Liver (tissue), 9 donors: Measurements from ENCODE around the gene TMEM164. TPM values are rescaled to one million over a fixed set of nuclear protein-coding genes. Genes with fewer than 3 reads are reported as not detected.

Experiments used
- DNase-seq: peaks from one replicate; pipeline ENCODE4 v3.0.0-alpha.2; 2017; ENCODE audit warnings: low spot score
- H3K27ac ChIP-seq, 2 donors: one replicate each; pipeline ENCODE4 v1.7.0; 2013; ENCODE audit warnings: inconsistent platforms in 2 of 2, low read length in 2 of 2, control low read depth in 1 of 2, low read depth in 1 of 2, mild to moderate bottlenecking in 1 of 2
- H3K27me3 ChIP-seq, 4 donors: one replicate each; pipeline versions ENCODE4 v1.6.1 to v1.7.0; 2013; ENCODE audit warnings: low read length in 3 of 4, inconsistent platforms in 1 of 4, mild to moderate bottlenecking in 1 of 4, moderate library complexity in 1 of 4; ENCODE audit not compliant: control insufficient read depth in 4 of 4, insufficient read depth in 4 of 4
- H3K36me3 ChIP-seq, 4 donors: one replicate each; pipeline versions ENCODE4 v1.6.1 to v1.7.0; 2013; ENCODE audit warnings: low read length in 3 of 4, mild to moderate bottlenecking in 3 of 4, low read depth in 1 of 4, moderate library complexity in 1 of 4; ENCODE audit not compliant: control insufficient read depth in 4 of 4, insufficient read depth in 3 of 4
- H3K4me1 ChIP-seq, 4 donors: one replicate each; pipeline versions ENCODE4 v1.6.1 to v1.7.0; 2013; ENCODE audit warnings: low read length in 3 of 4, mild to moderate bottlenecking in 3 of 4, moderate library complexity in 1 of 4; ENCODE audit not compliant: control insufficient read depth in 4 of 4, insufficient read depth in 4 of 4
- H3K4me3 ChIP-seq, 3 donors: one replicate each; pipeline versions ENCODE4 v1.6.1 to v1.7.0; 2013; ENCODE audit warnings: low read length in 3 of 3, control low read depth in 1 of 3, low read depth in 1 of 3, mild to moderate bottlenecking in 1 of 3
- H3K9ac ChIP-seq, 2 donors: one replicate each; pipeline ENCODE4 v1.7.0; 2013; ENCODE audit warnings: low read length in 2 of 2, mild to moderate bottlenecking in 2 of 2, moderate library complexity in 2 of 2, control low read depth in 1 of 2, low read depth in 1 of 2
- H3K9me3 ChIP-seq, 4 donors: one replicate each; pipeline versions ENCODE4 v1.6.1 to v1.7.0; 2013; ENCODE audit warnings: low read length in 3 of 4; ENCODE audit not compliant: control insufficient read depth in 4 of 4
- ATF3 ChIP-seq: IDR thresholded peaks from 2 replicates; pipeline ENCODE4 v1.6.1; 2016; ENCODE audit warnings: antibody characterized with exemption
- CTCF ChIP-seq: fragments of 150-350 bp; IDR thresholded peaks from 2 replicates; pipeline ENCODE4 v1.5.1; 2017; ENCODE audit warnings: improper control_type of control experiment, low read depth, low read length; ENCODE audit not compliant: missing input control
- EGR1 ChIP-seq, 2 donors: IDR thresholded peaks; 2 replicates each; pipeline ENCODE4 v1.6.1; 2016 to 2018; ENCODE audit warnings: antibody characterized with exemption in 2 of 2, low read depth in 2 of 2
- FOXA1 ChIP-seq: IDR thresholded peaks from 2 replicates; pipeline ENCODE4 v1.6.1; 2016; ENCODE audit warnings: antibody characterized with exemption
- FOXA2 ChIP-seq: IDR thresholded peaks from 2 replicates; pipeline ENCODE4 v1.6.1; 2016; ENCODE audit warnings: antibody characterized with exemption
- GABPA ChIP-seq, 2 donors: IDR thresholded peaks in 1 of 2; conservative IDR thresholded peaks in 1 of 2; 2 replicates each; pipeline ENCODE4 v1.6.1; 2016; ENCODE audit warnings: antibody characterized with exemption in 2 of 2, mild to moderate bottlenecking in 1 of 2, moderate library complexity in 1 of 2
- HNF4A ChIP-seq, 2 donors: conservative IDR thresholded peaks; 2 replicates each; pipeline ENCODE4 v1.6.1; 2016; ENCODE audit warnings: antibody characterized with exemption in 2 of 2, mild to moderate bottlenecking in 2 of 2
- HNF4G ChIP-seq: IDR thresholded peaks from 2 replicates; pipeline ENCODE4 v1.6.1; 2016; ENCODE audit warnings: antibody characterized with exemption
- JUND ChIP-seq, 2 donors: IDR thresholded peaks; 2 replicates each; pipeline ENCODE4 v1.6.1; 2016; ENCODE audit warnings: antibody characterized with exemption in 2 of 2
- MAX ChIP-seq: IDR thresholded peaks from 2 replicates; pipeline ENCODE4 v1.6.1; 2016; ENCODE audit warnings: antibody characterized with exemption
- NR2F2 ChIP-seq: IDR thresholded peaks from 2 replicates; pipeline ENCODE4 v1.6.1; 2016; ENCODE audit warnings: antibody characterized with exemption
- RAD21 ChIP-seq, 2 donors: IDR thresholded peaks; 2 replicates each; pipeline ENCODE4 v1.6.1; 2016; ENCODE audit warnings: antibody characterized with exemption in 2 of 2, mild to moderate bottlenecking in 2 of 2
- REST ChIP-seq: IDR thresholded peaks from 2 replicates; pipeline ENCODE4 v1.6.1; 2016; ENCODE audit warnings: antibody characterized with exemption, mild to moderate bottlenecking
- RXRA ChIP-seq, 2 donors: IDR thresholded peaks; 2 replicates each; pipeline ENCODE4 v1.6.1; 2017 to 2018; ENCODE audit warnings: antibody characterized with exemption in 2 of 2, mild to moderate bottlenecking in 1 of 2
- SP1 ChIP-seq: IDR thresholded peaks from 2 replicates; pipeline ENCODE4 v1.6.1; 2018; ENCODE audit warnings: antibody characterized with exemption, mild to moderate bottlenecking
- TAF1 ChIP-seq: conservative IDR thresholded peaks from 2 replicates; pipeline ENCODE4 v1.6.1; 2016; ENCODE audit warnings: antibody characterized with exemption, mild to moderate bottlenecking
- YY1 ChIP-seq: IDR thresholded peaks from 2 replicates; pipeline ENCODE4 v1.6.1; 2016; ENCODE audit warnings: antibody characterized with exemption, mild to moderate bottlenecking
- ZBTB33 ChIP-seq: IDR thresholded peaks from 2 replicates; pipeline ENCODE4 v1.6.1; 2016; ENCODE audit warnings: antibody characterized with exemption
- WGBS: extraction: QIAGEN DNeasy Blood & Tissue Kit; methylation state at CpG from one replicate; pipeline ENCODE4 v1.1.7; 2013; 5-methylcytosine and 5-hydroxymethylcytosine counted together
- polyA plus RNA-seq, 2 donors: library from polyadenylated mRNA; stranded (reverse) in 1 of 2; unstranded in 1 of 2; fragments of 200-250 nt in 1 of 2; fragments of >200 nt in 1 of 2; fragmentation: Nextera tagmentation in 1 of 2; extraction: Ambion mirVana in 1 of 2; gene quantifications; one replicate each; pipeline versions ENCODE4 v1.2.1 to v1.2.3, GENCODE V29; 2013 to 2015
- total RNA-seq, 2 donors: library from RNA; depleted of rRNA; stranded (reverse); fragments of >200 nt; gene quantifications; one replicate each; pipeline ENCODE4 v1.2.3, GENCODE V29; 2014
- donor health status: healthy.
- donor health status: healthy.
- donor health status: healthy.
- donor health status: healthy.
- donor health status: healthy.

TMEM164 gene
- total and polyA plus RNA-seq, 4 donors, result 0.40 to 8.5 (median 2.9) TPM

GRCh38 chrX:110153244-110153643, 150.3 kb downstream of the TMEM164 start:
- Histone ChIP-seq H3K4me3 (no peak overlapping the region), H3K27me3 (no peaks in the 10 kb centered on the region), H3K9me3 (no peaks in the 10 kb centered on the region), H3K9ac (no peak overlapping the region), H3K4me1 (no peaks in the 10 kb centered on the region), H3K27ac (no peak overlapping the region), H3K36me3 (no peaks in the 10 kb centered on the region)
- no peak for DNase-seq
- WGBS, result 96% methylated on average over 2 of the region's 2 CpGs
- TF ChIP-seq CTCF (no peak), ATF3 (no peak), EGR1 (IDR thresholded peaks at IDR 0.05; ENCODE audit: low read depth in 2 of 2) (no peak), ZBTB33 (no peak), HNF4G (no peak), REST (no peak), SP1 (no peak), RXRA (IDR thresholded peaks at IDR 0.05) (no peak), FOXA2 (no peak), JUND (IDR thresholded peaks at IDR 0.05) (no peak), YY1 (no peak), RAD21 (IDR thresholded peaks at IDR 0.05) (no peak), NR2F2 (no peak), MAX (no peak), HNF4A (conservative IDR thresholded peaks at IDR 0.05) (no peak), GABPA (IDR thresholded peaks at IDR 0.05 in 1 of 2, conservative IDR thresholded peaks at IDR 0.05 in 1 of 2) (no peak), FOXA1 (no peak), TAF1 (no peak)
